HG03139 (cell line): Measurements from ENCODE around the gene HSPA6.
"Not testable (repeated sequence)": the region's sequence is repeated elsewhere in the genome, so short reads cannot be mapped to it uniquely, and the experiment has no call there.

Source experiments
- ATAC-seq: cut with Tn5 transposase; IDR thresholded peaks from one replicate; pipeline ENCODE4 v1.9.1; 2021; ENCODE audit not compliant: unreplicated experiment

The HSPA6 gene

DNA sequence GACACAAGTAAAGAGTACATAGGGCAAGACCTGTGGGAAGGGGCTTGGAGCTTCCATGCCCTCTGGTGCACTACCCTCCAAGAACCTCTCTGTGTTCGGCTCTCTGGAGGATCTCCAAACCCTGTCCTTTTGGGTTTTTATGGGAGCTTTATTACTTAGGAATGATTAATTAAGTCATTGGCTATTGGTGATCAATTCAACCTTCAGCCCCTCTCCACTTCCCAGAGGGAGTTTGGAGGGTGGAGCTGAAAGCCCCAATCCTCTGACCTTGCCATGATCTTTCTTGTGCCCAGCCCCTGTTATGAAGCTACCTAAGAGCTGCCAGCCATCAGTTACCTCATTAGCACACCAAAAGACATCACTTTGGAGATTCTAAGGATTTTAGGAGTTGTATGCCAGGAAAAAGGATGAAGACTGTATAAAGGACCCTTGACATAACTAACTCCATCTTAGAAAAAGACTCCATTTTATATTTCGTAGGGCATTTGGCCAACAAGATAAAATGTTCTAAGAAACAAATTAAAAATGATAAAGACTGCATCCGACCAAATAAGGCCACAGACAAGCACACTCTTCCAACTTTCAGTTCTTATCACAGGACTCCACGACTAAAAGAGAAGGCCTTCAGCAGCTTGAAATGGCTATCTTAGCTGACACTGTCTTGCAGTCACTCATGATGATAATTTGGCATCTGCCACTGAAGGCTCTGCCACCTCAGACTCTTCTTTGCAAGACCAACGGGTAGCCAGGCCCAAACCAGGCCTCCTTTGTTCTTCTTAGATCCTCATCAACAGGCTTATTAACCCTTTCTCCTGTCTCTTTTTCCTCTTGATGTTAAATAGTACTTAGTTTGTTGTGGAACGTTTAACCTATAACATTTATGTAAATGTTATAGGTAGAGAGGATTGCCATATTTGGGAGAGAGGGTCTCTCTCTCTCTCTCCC, 33.4 kb downstream of the HSPA6 start:
- ATAC-seq: not testable (repeated sequence)

DNA sequence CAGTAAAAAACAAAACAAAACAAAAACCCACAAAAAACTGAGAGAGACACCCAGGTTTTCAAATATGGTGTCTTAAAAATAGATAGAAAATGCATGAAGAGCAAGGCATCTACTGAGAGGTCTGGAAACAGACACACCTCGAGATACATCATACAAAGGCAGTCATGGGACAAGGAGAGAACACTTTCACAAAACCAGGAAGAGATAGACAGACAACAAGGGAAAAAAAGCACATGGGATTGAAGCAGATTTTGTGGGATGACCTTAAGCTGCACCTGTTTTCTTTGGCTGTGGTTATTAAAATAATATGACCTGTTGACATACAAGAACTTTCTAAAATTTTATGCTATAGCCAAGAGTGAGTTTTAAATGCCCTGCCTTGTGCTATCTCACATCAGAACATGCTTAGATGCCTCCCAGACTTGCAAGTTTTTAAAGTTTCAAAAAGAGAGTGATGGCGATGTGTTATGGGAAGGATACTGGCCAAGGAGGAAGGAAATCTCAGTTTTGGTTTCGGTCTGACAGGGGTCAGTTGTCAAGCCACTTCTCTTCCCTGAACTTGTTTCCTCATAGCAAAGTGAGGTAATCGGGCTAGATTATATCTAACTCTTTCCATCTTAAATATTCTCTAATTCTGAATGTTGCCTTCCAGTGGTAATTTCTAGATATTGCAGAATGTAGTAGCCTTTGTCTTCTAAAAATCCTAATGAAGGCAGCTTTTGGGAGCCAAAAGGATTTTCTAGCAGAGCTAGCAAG, 36.8 kb downstream of the HSPA6 start:
- ATAC-seq: not testable (repeated sequence)

DNA sequence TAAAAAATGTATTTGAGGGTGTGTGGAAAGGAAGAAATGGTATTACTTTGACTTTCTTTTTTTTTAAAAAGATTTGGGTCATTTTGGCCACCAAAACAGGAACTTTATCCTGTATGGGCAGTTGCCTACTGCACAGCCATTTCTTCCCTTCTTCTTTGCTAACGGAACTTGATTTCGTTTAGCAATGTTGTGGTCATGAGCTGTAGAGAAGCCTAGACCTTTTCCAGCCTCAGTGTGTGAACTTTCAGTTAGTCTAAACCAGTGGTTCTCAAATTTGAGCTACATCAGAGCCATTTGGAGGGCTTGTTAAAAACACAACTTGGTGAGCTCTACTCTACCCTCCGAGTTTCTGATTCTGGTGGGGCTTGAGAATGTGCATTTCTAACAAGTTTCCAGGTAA, 38.1 kb downstream of the HSPA6 start:
- ATAC-seq: not testable (repeated sequence)

DNA sequence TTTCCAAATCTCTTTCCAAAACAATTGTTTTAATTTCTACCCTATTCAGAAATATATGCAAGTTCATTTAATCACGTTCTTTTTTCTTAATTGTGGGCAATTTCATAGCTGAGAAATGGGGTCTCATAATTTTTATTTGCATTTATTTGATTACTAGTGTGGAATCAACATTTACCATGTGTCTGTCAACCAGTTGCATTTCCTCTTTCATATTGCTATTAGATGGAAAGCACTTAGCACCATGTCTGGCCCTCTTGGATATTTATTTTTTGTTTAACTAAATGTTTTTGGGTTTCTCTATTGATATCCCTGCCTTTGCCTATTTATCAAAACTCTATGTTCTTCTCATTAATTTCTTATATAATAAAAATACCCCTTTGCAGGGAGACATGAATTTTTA, 39.2 kb downstream of the HSPA6 start:
- not testable (repeated sequence) for ATAC-seq

DNA sequence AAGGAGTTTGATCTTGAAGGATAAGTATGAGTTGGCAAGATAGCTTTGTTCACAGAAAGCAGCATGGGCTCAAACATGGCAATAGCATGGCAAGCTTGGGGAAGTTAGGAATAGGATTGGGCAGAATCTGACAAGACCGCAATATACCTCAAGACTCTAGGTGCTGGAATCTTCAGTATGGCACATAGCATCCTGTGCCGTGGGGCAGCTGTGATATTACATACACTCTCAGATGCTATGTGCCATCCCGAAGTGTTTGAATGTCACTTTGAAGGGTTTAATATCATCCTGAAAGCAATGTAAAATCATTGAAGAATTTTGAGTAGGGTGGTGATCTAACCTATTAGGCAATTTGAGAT, 42.2 kb downstream of the HSPA6 start:
- ATAC-seq: not testable (repeated sequence)

DNA sequence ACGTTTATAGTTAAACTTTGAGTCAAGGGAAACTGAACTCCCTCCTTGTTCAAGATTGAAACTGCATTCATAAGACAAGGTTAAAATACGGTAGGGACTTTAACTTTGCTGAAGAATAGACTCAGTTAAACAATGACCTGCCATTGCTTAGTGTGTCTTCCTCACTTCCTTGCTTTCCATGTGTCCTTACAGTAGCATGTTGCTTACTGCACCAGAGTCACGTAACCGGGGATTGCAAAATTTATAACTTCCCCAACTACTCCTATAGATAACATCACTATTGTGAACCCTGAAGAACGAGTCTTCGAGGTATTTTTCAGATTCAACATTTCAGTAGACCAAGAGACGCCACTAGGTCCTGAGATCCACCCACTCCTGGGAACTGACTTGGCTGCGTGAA, 47.4 kb downstream of the HSPA6 start:
- not testable (repeated sequence) for ATAC-seq
